ENCODE data around the gene MYPOP. TPM values are rescaled to one million over a fixed set of nuclear protein-coding genes. Genes with fewer than 3 reads are reported as not detected.

The MYPOP gene
- total and polyA plus RNA-seq, 10 of the 15 experiments (the other 5 are each of a cell fraction or from before 2014, with no cell fraction given): 0.47 to 9.4 (median 1.4) TPM

GRCh38 chr19:45920458-45920857, 18.0 kb upstream of the MYPOP start:
- RAD21 ChIA-PET (ENCODE audit: unreplicated experiment): no interaction called here
- in situ Hi-C loops (cut with MboI): no loop called here
- TF ChIP-seq TCF3 (IDR thresholded peaks at IDR 0.05; ENCODE audit: borderline replicate concordance, insufficient read depth, low read depth, low read length): no peak
- TF ChIP-seq, protein P1, sequence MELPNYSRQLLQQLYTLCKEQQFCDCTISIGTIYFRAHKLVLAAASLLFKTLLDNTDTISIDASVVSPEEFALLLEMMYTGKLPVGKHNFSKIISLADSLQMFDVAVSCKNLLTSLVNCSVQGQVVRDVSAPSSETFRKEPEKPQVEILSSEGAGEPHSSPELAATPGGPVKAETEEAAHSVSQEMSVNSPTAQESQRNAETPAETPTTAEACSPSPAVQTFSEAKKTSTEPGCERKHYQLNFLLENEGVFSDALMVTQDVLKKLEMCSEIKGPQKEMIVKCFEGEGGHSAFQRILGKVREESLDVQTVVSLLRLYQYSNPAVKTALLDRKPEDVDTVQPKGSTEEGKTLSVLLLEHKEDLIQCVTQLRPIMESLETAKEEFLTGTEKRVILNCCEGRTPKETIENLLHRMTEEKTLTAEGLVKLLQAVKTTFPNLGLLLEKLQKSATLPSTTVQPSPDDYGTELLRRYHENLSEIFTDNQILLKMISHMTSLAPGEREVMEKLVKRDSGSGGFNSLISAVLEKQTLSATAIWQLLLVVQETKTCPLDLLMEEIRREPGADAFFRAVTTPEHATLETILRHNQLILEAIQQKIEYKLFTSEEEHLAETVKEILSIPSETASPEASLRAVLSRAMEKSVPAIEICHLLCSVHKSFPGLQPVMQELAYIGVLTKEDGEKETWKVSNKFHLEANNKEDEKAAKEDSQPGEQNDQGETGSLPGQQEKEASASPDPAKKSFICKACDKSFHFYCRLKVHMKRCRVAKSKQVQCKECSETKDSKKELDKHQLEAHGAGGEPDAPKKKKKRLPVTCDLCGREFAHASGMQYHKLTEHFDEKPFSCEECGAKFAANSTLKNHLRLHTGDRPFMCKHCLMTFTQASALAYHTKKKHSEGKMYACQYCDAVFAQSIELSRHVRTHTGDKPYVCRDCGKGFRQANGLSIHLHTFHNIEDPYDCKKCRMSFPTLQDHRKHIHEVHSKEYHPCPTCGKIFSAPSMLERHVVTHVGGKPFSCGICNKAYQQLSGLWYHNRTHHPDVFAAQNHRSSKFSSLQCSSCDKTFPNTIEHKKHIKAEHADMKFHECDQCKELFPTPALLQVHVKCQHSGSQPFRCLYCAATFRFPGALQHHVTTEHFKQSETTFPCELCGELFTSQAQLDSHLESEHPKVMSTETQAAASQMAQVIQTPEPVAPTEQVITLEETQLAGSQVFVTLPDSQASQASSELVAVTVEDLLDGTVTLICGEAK (IDR thresholded peaks at IDR 0.05; ENCODE audit: borderline replicate concordance): no peak
- no peak for TF ChIP-seq PML (IDR thresholded peaks at IDR 0.05; ENCODE audit: low read length)
- TF ChIP-seq, protein P2, sequence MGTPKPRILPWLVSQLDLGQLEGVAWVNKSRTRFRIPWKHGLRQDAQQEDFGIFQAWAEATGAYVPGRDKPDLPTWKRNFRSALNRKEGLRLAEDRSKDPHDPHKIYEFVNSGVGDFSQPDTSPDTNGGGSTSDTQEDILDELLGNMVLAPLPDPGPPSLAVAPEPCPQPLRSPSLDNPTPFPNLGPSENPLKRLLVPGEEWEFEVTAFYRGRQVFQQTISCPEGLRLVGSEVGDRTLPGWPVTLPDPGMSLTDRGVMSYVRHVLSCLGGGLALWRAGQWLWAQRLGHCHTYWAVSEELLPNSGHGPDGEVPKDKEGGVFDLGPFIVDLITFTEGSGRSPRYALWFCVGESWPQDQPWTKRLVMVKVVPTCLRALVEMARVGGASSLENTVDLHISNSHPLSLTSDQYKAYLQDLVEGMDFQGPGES (IDR thresholded peaks at IDR 0.05): no peak
- TF ChIP-seq POLR2AphosphoS5 (IDR thresholded peaks at IDR 0.05; ENCODE audit: low read length): no peak
- no peak for TF ChIP-seq PBX3 (IDR thresholded peaks at IDR 0.05; ENCODE audit: insufficient replicate concordance, low read depth, low read length)
- no peak for TF ChIP-seq NFXL1 (IDR thresholded peaks at IDR 0.05; ENCODE audit: borderline replicate concordance)
- TF ChIP-seq MYB (IDR thresholded peaks at IDR 0.05; ENCODE audit: borderline replicate concordance, low read depth, low read length): no peak
- TF ChIP-seq PAX8 (IDR thresholded peaks at IDR 0.05): no peak
- TF ChIP-seq, protein P3, sequence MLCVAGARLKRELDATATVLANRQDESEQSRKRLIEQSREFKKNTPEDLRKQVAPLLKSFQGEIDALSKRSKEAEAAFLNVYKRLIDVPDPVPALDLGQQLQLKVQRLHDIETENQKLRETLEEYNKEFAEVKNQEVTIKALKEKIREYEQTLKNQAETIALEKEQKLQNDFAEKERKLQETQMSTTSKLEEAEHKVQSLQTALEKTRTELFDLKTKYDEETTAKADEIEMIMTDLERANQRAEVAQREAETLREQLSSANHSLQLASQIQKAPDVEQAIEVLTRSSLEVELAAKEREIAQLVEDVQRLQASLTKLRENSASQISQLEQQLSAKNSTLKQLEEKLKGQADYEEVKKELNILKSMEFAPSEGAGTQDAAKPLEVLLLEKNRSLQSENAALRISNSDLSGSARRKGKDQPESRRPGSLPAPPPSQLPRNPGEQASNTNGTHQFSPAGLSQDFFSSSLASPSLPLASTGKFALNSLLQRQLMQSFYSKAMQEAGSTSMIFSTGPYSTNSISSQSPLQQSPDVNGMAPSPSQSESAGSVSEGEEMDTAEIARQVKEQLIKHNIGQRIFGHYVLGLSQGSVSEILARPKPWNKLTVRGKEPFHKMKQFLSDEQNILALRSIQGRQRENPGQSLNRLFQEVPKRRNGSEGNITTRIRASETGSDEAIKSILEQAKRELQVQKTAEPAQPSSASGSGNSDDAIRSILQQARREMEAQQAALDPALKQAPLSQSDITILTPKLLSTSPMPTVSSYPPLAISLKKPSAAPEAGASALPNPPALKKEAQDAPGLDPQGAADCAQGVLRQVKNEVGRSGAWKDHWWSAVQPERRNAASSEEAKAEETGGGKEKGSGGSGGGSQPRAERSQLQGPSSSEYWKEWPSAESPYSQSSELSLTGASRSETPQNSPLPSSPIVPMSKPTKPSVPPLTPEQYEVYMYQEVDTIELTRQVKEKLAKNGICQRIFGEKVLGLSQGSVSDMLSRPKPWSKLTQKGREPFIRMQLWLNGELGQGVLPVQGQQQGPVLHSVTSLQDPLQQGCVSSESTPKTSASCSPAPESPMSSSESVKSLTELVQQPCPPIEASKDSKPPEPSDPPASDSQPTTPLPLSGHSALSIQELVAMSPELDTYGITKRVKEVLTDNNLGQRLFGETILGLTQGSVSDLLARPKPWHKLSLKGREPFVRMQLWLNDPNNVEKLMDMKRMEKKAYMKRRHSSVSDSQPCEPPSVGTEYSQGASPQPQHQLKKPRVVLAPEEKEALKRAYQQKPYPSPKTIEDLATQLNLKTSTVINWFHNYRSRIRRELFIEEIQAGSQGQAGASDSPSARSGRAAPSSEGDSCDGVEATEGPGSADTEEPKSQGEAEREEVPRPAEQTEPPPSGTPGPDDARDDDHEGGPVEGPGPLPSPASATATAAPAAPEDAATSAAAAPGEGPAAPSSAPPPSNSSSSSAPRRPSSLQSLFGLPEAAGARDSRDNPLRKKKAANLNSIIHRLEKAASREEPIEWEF (IDR thresholded peaks at IDR 0.05; ENCODE audit: insufficient replicate concordance, low read depth, low read length): no peak
- TF ChIP-seq SUZ12 (IDR thresholded peaks at IDR 0.05; ENCODE audit: unreplicated experiment): no peak
- no peak for TF ChIP-seq CBX5 (IDR thresholded peaks at IDR 0.05; ENCODE audit: low read depth)

More at GRCh38 chr19:45920458-45920857, 18.0 kb upstream of the MYPOP start:
- no peak overlapping the region for H3K27ac ChIP-seq (ENCODE audit: control insufficient read depth, insufficient read depth)
- no peaks in the 10 kb centered on the region for H4K20me1 ChIP-seq (ENCODE audit: control insufficient read depth, insufficient read depth)
- H3K27me3 ChIP-seq (replicated peaks in 1 of 2; ENCODE audit: control insufficient read depth in 2 of 2, insufficient read depth in 2 of 2, low read length in 1 of 2): no peaks in the 10 kb centered on the region
- 46% methylated on average over 8 of the region's 8 CpGs for WGBS (ENCODE audit: insufficient coverage, insufficient replicate concordance, low lambda C conversion rate, missing lambda C conversion rate)
- H3K4me3 ChIP-seq: no peak overlapping the region
- no peaks in the 10 kb centered on the region for H3K9me3 ChIP-seq (replicated peaks; ENCODE audit: control insufficient read depth, insufficient read depth, low read length)
- ChIA-PET CTCF (no interaction called here), SMC1A (ENCODE audit: uncharacterized antibody, unreplicated experiment) (no interaction called here), POLR2A (no interaction called here)
- no peaks in the 10 kb centered on the region for H3K36me3 ChIP-seq (ENCODE audit: control insufficient read depth in 2 of 2, insufficient read depth in 2 of 2, low read length in 1 of 2)
- no peaks in the 10 kb centered on the region for H3K4me1 ChIP-seq (ENCODE audit: control insufficient read depth, insufficient read depth, low read length)
- H3K4me2 ChIP-seq (ENCODE audit: control insufficient read depth, insufficient read depth): no peak overlapping the region
- intact Hi-C loops (cut with micrococcal nuclease; ENCODE audit: unreplicated experiment): no loop called here
- no peak for DNase-seq (ENCODE audit: low read depth, low spot score)
- FAIRE-seq: peak; percentile 68
- H3K9ac ChIP-seq (ENCODE audit: control insufficient read depth, insufficient read depth, low read length): no peak overlapping the region
- no TSS peak for BruUV-seq (replicated peaks)
- H3K79me2 ChIP-seq (ENCODE audit: control insufficient read depth, insufficient read depth, low read length): no peaks in the 10 kb centered on the region
- H2AFZ ChIP-seq (ENCODE audit: control insufficient read depth, low read depth, low read length): no peak overlapping the region
- ATAC-seq: no peak

Data from GM12878 (cell line).